Caki2 (cell line): Measurements from ENCODE around the gene SNCA. TPM values are rescaled to one million over a fixed set of nuclear protein-coding genes. Genes with fewer than 3 reads are reported as not detected.

Experiments
- DNase-seq: peaks from one replicate; pipeline ENCODE4 v3.0.0-alpha.2; 2015; ENCODE audit warnings: low read depth
- in situ Hi-C: cut with HindIII; loops from 2 replicates; pipeline ENCODE4 v1.10.0; 2016; ENCODE audit warnings: low sequenced_read_pairs, low pct_unique_long_range_greater_than_20kb, mixed read lengths
- total RNA-seq: library from RNA; depleted of rRNA; stranded (reverse); fragments of >200 nt; shearing (Covaris generic); gene quantifications from 2 replicates; pipeline ENCODE4 v1.2.3, GENCODE V29; 2014; ENCODE audit warnings: low replicate concordance; rRNA removed

SNCA gene
- 10.5 and 11.8 TPM in 2 replicates for total RNA-seq

GRCh38 chr4:89836897-89837384, at the start of gene SNCA:
Gene SNCA (minus strand): TSS chr4:89837161. CDS start chr4:89835667, 1,494 bp downstream.
- DNase-seq = peak; percentile 89
- in situ Hi-C loops = no loop called here

DNA sequence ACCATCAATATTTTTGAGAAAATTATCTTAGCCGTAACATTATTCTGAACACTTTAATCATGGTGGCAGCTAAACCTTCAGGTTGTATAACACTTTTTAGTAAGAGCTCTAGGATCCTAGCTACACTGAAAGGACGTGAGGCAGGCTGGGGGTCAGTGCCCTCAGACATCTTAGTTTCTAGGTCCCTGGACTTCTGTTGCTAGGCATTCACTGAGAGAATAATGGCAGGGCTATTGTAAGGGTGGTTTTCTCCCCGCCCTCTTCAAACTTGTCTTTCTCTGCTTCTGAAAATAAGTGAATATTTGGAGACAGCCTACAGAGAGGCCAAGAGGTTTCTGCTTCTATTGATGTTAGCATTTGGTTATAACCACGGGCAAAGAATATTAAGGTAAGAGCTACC, 42.3 kb upstream of the SNCA start:
- no peak for DNase-seq
- in situ Hi-C loops = no loop called here

GRCh38 chr4:89878611-89879010, 41.6 kb upstream of the SNCA start:
- DNase-seq = no peak
- in situ Hi-C loops = no loop called here

DNA sequence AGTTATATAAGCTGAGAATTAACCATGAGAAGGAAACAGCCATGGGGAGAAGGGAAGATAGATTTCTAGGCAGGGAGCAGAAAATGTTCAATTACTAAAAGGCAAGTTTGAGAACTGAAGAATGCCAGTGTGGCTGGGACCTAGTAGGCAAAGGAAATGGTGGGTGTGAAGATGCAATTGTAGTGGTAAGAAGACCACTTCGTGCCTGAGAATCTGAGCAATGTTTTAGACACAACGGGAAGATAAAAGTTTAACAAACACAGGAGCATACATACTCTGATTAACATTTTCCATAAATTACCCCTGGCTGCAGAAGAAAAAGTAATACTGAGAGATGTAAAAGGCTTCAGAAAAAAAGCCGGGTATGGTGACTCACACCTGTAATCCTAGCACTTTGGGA, 39.6 kb upstream of the SNCA start:
- in situ Hi-C loops = no loop called here

GRCh38 chr4:89871211-89871610, 34.2 kb upstream of the SNCA start:
- in situ Hi-C loops = loop anchor here (25.0 kb wide), 1 partner anchor 209 kb away; no protein-coding TSS in a partner anchor
- no peak for DNase-seq

More for the DNA sequence above, 39.6 kb upstream of the SNCA start:
- no peak for DNase-seq

- in situ Hi-C loops = loop anchor here (25.0 kb wide), 1 partner anchor 207 kb away; no protein-coding TSS in a partner anchor
- peak; percentile 2 for DNase-seq
Observed at GRCh38 chr4:89868999-89869589, 32.1 kb upstream of the SNCA start.

- in situ Hi-C loops = loop anchor here (25.0 kb wide), 1 partner anchor 206 kb away; no protein-coding TSS in a partner anchor
- no peak for DNase-seq
Observed at GRCh38 chr4:89868276-89868675, 31.3 kb upstream of the SNCA start.

DNA sequence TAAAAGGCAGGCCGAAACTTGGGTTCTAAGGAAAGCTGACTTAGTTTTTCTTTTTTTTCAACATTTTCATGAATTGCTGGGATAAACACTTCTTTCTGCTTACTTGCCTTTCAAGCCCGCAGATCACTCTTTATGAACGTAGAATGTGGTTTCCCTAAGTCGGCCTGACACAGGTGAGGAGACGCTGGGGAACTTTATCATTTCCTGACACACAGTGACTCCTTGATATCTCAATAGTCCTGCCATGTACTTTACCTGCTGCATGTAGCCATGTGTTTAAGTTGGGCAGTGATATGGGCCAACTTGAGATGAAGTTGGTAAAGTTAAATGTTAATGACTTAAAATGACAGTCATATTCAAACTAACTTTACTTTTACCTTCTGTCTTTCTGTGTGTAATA, 26.6 kb upstream of the SNCA start:
- no peak for DNase-seq
- in situ Hi-C loops = loop anchor here (25.0 kb wide), 1 partner anchor 201 kb away; no protein-coding TSS in a partner anchor

GRCh38 chr4:89860971-89861370, 24.0 kb upstream of the SNCA start:
- in situ Hi-C loops = loop anchor here (25.0 kb wide), 1 partner anchor 199 kb away; no protein-coding TSS in a partner anchor
- no peak for DNase-seq

DNA sequence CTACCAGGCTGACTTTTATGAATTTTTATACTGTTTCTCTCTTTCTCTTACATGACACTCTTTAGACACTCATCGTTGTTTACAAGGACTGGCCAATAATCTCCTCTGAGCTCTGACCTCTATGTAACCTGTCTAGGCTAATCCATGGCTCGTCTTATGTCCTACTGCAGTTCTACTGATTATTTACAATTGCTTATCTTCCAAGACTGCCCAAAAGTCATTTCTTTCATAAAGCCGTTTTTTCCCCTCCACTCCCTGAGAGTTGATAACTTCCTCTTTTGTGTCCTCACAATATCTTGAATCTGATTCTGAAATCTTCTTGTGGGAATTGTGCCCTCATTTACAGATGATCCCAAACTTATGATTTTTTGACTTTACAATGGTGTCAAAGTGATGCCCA, 18.3 kb upstream of the SNCA start:
- in situ Hi-C loops = loop anchor here (25.0 kb wide), 1 partner anchor 193 kb away; no protein-coding TSS in a partner anchor
- DNase-seq = no peak

DNA sequence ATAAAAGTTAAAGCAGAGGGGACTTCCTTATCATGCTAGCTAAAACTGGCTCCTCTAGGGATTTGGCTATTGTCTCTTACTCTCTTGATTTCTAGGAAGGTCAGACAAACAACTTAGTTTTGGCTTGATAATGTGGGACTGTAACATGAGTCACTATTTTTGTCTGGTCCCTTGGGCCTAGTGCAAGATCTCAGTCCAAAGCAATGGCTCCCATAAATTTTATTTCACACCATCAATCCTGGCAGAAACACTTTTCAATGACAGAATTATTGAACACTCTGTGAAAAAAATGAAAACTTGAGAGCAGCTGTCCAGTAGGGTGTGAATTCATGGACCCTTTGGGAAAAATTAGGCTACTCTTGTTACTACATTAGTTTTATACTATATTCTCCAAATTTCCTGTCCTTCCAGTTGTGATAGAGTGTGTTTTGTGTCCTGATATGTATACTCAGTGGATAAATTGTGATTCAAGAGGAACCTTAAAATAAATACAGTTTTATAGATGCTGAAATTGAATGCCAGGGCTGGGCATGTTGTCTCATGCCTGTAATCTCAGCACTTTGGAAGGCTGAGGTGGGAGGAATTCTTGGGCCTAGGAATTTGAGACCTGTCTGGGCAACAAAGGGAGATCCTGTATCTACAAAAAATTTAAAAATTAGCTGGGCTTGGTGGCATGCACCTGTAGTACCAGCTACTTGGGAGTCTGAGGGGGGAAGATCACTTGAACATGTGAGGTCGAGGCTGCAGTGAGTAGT, 10.8 kb upstream of the SNCA start:
- in situ Hi-C loops = no loop called here
- DNase-seq = no peak

- in situ Hi-C loops = no loop called here
- no peak for DNase-seq
Observed at GRCh38 chr4:89839558-89839957, 2.6 kb upstream of the SNCA start.

DNA sequence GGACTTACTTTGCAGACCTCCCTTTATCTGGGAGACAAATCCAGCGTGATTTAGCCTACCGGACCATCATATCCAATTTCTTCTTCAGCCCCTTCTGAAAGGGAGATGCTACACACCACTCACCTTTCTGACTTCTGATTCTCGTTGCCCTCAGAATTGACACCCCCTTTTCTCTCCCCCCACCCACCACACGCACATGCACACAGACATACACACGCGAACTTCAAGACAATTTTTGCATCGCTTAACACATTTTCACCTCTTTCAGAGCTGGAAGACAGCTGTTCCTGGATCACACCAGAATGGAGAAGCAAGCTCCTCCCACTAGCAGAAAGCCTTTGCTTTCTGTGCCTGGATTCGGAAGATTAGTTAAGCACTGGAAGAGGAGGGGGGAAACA, 1.0 kb upstream of the SNCA start:
- DNase-seq = no peak
- in situ Hi-C loops = no loop called here

DNA sequence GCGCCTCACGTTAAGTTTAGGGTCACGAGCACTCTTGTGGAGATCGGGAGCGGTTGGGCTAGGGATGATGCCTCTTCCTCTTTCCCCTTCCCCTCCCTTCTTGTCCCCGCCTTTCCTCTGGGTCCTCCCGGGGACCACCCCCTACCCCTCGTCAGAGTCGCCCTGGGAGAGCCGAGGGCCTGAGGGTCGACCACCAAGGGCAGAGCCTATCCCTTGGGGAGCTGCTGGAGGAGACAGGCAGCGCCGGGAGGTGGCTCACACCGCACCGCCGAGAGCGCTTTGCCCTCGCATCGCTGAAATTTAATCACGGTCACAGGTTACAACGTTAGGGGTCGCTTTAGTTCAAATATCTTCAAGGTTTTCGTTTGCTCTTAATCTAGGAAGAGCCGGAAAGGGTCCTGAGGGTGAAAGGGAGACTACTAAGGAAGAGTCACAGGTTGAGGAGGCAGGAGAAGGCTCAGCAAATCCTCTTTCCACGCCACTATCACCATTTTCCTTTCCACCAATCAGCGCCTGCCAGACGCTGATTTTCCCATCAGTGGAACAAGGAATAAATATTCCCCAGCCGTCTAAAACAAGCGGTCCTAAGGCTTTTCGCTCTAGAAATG, 528 bp upstream of the SNCA start:
- in situ Hi-C loops = no loop called here
- peak; percentile 68 for DNase-seq

- DNase-seq = no peak
- in situ Hi-C loops = no loop called here
Observed at GRCh38 chr4:89836031-89836745, 773 bp downstream of the SNCA start.

DNA sequence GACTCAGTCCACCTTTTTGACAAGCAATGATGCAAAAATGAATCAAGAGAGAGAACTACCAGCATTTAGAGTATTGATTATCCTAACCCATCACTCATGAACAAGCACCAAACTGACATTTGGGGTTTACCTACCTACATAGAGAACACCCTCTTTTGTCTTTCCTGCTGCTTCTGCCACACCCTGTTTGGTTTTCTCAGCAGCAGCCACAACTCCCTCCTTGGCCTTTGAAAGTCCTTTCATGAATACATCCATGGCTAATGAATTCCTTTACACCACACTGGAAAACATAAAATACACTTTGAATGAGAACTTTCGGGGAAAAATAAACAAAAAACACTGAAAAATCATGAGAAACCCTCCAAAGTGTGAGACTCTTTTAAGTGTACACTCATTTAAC, 1.5 kb downstream of the SNCA start:
- in situ Hi-C loops = no loop called here

DNA sequence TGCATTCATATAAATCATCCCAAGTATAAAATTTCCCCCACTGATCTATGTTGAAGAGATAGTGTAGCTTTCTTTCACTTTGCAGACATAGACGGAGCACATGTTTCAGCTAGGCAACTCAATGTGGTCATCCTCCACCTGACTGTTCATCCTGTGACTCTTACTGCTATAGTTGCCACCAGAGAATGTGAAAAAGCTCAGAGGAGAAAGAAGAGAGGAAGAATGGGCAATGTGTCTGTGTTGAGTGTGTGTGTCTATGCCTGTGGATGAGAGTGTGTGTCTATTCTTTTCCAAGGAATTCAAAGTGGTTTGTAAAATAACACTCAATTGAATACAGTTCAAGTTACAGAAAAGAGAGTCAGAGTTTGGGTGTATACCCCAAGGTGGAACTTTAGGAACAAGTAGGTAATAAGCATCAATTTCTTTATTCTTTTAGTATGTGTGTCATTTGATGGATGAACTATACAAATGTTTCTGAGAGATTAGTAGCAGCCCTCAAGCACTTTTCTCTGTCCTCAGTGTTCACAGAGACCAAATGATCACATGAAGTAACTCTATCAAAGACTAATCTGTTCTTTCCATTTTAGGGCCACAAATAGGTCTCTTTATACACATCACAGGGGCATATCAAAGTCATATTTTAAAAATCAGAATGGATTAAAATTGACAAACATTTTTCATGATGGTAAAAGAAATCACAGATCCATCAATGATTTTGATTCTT, 2.3 kb downstream of the SNCA start:
- no peak for DNase-seq

More for the DNA sequence above, 1.5 kb downstream of the SNCA start:
- no peak for DNase-seq

More for the DNA sequence above, 2.3 kb downstream of the SNCA start:
- in situ Hi-C loops = no loop called here
